Measurements from ENCODE around the gene TRIM60.
"Not testable (repeated sequence)": the region's sequence is repeated elsewhere in the genome, so short reads cannot be mapped to it uniquely, and the experiment has no call there.

Gene TRIM60

GRCh38 chr4:165013691-165014090 is 18.1 kb upstream of the TRIM60 start:
- no peak for DNase-seq (ENCODE audit: low read depth)
- TF ChIP-seq CTCF (conservative IDR thresholded peaks at IDR 0.05; ENCODE audit: control insufficient read depth, insufficient read depth, low read depth, low read length), result no peak
- H3K4me3 ChIP-seq (ENCODE audit: control insufficient read depth, low read depth, low read length), result no peak overlapping the region

GRCh38 chr4:165016971-165017370 is 14.8 kb upstream of the TRIM60 start:
- DNase-seq (ENCODE audit: low read depth), result peak; percentile 13
- H3K4me3 ChIP-seq (ENCODE audit: control insufficient read depth, low read depth, low read length), result no peak overlapping the region
- TF ChIP-seq CTCF (conservative IDR thresholded peaks at IDR 0.05; ENCODE audit: control insufficient read depth, insufficient read depth, low read depth, low read length), result peak; percentile 33

- H3K4me3 ChIP-seq (ENCODE audit: control insufficient read depth, low read depth, low read length); DNase-seq (ENCODE audit: low read depth): not testable (repeated sequence)
These were observed 11.8 kb upstream of the TRIM60 start for GRCh38 chr4:165019995-165020394.

GRCh38 chr4:165025782-165026181 is 6.0 kb upstream of the TRIM60 start:
- DNase-seq (ENCODE audit: low read depth); H3K4me3 ChIP-seq (ENCODE audit: control insufficient read depth, low read depth, low read length): not testable (repeated sequence)

GRCh38 chr4:165027762-165028402 is 3.9 kb upstream of the TRIM60 start:
- H3K4me3 ChIP-seq (ENCODE audit: control insufficient read depth, low read depth, low read length), result no peak overlapping the region
- no peak for TF ChIP-seq CTCF (conservative IDR thresholded peaks at IDR 0.05; ENCODE audit: control insufficient read depth, insufficient read depth, low read depth, low read length)
- DNase-seq (ENCODE audit: low read depth), result peak; percentile 12

GRCh38 chr4:165048170-165048569 is 16.4 kb downstream of the TRIM60 start:
- no peak for TF ChIP-seq CTCF (conservative IDR thresholded peaks at IDR 0.05; ENCODE audit: control insufficient read depth, insufficient read depth, low read depth, low read length)
- no peak for DNase-seq (ENCODE audit: low read depth)
- no peak overlapping the region for H3K4me3 ChIP-seq (ENCODE audit: control insufficient read depth, low read depth, low read length)

GRCh38 chr4:165052627-165053026 is 20.8 kb downstream of the TRIM60 start:
- TF ChIP-seq CTCF (conservative IDR thresholded peaks at IDR 0.05; ENCODE audit: control insufficient read depth, insufficient read depth, low read depth, low read length), result no peak
- H3K4me3 ChIP-seq (ENCODE audit: control insufficient read depth, low read depth, low read length), result no peak overlapping the region
- no peak for DNase-seq (ENCODE audit: low read depth)

- TF ChIP-seq CTCF (conservative IDR thresholded peaks at IDR 0.05; ENCODE audit: control insufficient read depth, insufficient read depth, low read depth, low read length), result no peak
These were observed 21.8 kb downstream of the TRIM60 start, which contains the start of gene TRIM75 for GRCh38 chr4:165053645-165054044. TSS of gene TRIM75 (plus strand) at chr4:165053866. CDS start at chr4:165059148, 5,282 bp downstream.

More at GRCh38 chr4:165053645-165054044, 21.8 kb downstream of the TRIM60 start, which contains the start of gene TRIM75:
- no peak for DNase-seq (ENCODE audit: low read depth)
- H3K4me3 ChIP-seq (ENCODE audit: control insufficient read depth, low read depth, low read length), result no peak within 1 kb of the TSS

All from fibroblast of mammary gland (primary cell).